ENCODE measurements around the gene HDAC4.

The HDAC4 gene

GRCh38 chr2:239355139-239355538, 45.7 kb downstream of the HDAC4 start:
- no peaks in the 10 kb centered on the region for H3K27me3 ChIP-seq (ENCODE audit: insufficient read depth, poor library complexity, severe bottlenecking)
- no peak for DNase-seq (ENCODE audit: low read depth in 1 of 2, low spot score in 1 of 2)
- H3K27ac ChIP-seq (replicated peaks), result no peak overlapping the region
- no peak for TF ChIP-seq SPI1 (IDR thresholded peaks at IDR 0.05; ENCODE audit: borderline replicate concordance, low read depth)
- TF ChIP-seq, protein P1, sequence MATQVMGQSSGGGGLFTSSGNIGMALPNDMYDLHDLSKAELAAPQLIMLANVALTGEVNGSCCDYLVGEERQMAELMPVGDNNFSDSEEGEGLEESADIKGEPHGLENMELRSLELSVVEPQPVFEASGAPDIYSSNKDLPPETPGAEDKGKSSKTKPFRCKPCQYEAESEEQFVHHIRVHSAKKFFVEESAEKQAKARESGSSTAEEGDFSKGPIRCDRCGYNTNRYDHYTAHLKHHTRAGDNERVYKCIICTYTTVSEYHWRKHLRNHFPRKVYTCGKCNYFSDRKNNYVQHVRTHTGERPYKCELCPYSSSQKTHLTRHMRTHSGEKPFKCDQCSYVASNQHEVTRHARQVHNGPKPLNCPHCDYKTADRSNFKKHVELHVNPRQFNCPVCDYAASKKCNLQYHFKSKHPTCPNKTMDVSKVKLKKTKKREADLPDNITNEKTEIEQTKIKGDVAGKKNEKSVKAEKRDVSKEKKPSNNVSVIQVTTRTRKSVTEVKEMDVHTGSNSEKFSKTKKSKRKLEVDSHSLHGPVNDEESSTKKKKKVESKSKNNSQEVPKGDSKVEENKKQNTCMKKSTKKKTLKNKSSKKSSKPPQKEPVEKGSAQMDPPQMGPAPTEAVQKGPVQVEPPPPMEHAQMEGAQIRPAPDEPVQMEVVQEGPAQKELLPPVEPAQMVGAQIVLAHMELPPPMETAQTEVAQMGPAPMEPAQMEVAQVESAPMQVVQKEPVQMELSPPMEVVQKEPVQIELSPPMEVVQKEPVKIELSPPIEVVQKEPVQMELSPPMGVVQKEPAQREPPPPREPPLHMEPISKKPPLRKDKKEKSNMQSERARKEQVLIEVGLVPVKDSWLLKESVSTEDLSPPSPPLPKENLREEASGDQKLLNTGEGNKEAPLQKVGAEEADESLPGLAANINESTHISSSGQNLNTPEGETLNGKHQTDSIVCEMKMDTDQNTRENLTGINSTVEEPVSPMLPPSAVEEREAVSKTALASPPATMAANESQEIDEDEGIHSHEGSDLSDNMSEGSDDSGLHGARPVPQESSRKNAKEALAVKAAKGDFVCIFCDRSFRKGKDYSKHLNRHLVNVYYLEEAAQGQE (IDR thresholded peaks at IDR 0.05; ENCODE audit: insufficient replicate concordance, low read depth), result no peak
- TF ChIP-seq POLR2AphosphoS5 (IDR thresholded peaks at IDR 0.05; ENCODE audit: low read depth), result no peak
- no peak for TF ChIP-seq GABPA (IDR thresholded peaks at IDR 0.05; ENCODE audit: low read depth)
- TF ChIP-seq, protein P2, sequence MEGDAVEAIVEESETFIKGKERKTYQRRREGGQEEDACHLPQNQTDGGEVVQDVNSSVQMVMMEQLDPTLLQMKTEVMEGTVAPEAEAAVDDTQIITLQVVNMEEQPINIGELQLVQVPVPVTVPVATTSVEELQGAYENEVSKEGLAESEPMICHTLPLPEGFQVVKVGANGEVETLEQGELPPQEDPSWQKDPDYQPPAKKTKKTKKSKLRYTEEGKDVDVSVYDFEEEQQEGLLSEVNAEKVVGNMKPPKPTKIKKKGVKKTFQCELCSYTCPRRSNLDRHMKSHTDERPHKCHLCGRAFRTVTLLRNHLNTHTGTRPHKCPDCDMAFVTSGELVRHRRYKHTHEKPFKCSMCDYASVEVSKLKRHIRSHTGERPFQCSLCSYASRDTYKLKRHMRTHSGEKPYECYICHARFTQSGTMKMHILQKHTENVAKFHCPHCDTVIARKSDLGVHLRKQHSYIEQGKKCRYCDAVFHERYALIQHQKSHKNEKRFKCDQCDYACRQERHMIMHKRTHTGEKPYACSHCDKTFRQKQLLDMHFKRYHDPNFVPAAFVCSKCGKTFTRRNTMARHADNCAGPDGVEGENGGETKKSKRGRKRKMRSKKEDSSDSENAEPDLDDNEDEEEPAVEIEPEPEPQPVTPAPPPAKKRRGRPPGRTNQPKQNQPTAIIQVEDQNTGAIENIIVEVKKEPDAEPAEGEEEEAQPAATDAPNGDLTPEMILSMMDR (IDR thresholded peaks at IDR 0.05; ENCODE audit: insufficient read depth, low read length), result no peak
- no peak overlapping the region for H3K4me3 ChIP-seq (replicated peaks; ENCODE audit: insufficient read depth, low read length)

DNA sequence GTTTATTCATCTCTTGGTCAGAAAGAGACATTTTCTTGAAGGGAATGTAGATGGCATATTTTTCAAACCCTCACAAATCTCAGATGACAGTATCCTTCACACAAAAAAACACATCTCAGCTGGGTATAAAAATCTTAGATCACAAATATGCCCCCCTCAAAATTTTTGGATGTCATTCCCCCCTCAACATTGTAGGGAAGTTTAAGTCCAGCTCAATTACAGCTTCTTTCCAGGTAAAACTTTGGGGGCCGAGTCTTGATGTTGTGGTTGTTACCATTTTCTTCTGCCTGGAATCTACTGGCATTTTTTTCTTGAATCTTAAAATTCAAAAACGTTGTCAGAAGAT, 46.1 kb downstream of the HDAC4 start:
- Histone ChIP-seq H3K4me3 (replicated peaks; ENCODE audit: insufficient read depth, low read length) (no peak overlapping the region), H3K27ac (replicated peaks) (no peak overlapping the region), H3K27me3 (ENCODE audit: insufficient read depth, poor library complexity, severe bottlenecking) (no peaks in the 10 kb centered on the region)
- no peak for TF ChIP-seq GABPA (IDR thresholded peaks at IDR 0.05; ENCODE audit: low read depth)
- TF ChIP-seq, protein P1 (IDR thresholded peaks at IDR 0.05; ENCODE audit: insufficient replicate concordance, low read depth), result no peak
- TF ChIP-seq, protein P2 (IDR thresholded peaks at IDR 0.05; ENCODE audit: insufficient read depth, low read length), result no peak
- TF ChIP-seq SPI1 (IDR thresholded peaks at IDR 0.05; ENCODE audit: borderline replicate concordance, low read depth), result no peak
- TF ChIP-seq POLR2AphosphoS5 (IDR thresholded peaks at IDR 0.05; ENCODE audit: low read depth), result no peak
- DNase-seq (ENCODE audit: low read depth in 1 of 2, low spot score in 1 of 2), result no peak

GRCh38 chr2:239354132-239354790, 46.6 kb downstream of the HDAC4 start:
- DNase-seq (ENCODE audit: low read depth in 1 of 2, low spot score in 1 of 2), result no peak
- Histone ChIP-seq H3K4me3 (replicated peaks; ENCODE audit: insufficient read depth, low read length) (no peak overlapping the region), H3K27me3 (ENCODE audit: insufficient read depth, poor library complexity, severe bottlenecking) (no peaks in the 10 kb centered on the region), H3K27ac (replicated peaks) (no peak overlapping the region)
- no peak for TF ChIP-seq SPI1 (IDR thresholded peaks at IDR 0.05; ENCODE audit: borderline replicate concordance, low read depth)
- TF ChIP-seq, protein P1 (IDR thresholded peaks at IDR 0.05; ENCODE audit: insufficient replicate concordance, low read depth), result no peak
- no peak for TF ChIP-seq GABPA (IDR thresholded peaks at IDR 0.05; ENCODE audit: low read depth)

Measured in HL-60 (cell line).